ENCODE data around the gene ENGASE. TPM values are rescaled to one million over a fixed set of nuclear protein-coding genes. Genes with fewer than 3 reads are reported as not detected.

The ENGASE gene
- total RNA-seq, 4 donors from 2014 or later, result 57.6 to 336 (median 223) TPM

DNA sequence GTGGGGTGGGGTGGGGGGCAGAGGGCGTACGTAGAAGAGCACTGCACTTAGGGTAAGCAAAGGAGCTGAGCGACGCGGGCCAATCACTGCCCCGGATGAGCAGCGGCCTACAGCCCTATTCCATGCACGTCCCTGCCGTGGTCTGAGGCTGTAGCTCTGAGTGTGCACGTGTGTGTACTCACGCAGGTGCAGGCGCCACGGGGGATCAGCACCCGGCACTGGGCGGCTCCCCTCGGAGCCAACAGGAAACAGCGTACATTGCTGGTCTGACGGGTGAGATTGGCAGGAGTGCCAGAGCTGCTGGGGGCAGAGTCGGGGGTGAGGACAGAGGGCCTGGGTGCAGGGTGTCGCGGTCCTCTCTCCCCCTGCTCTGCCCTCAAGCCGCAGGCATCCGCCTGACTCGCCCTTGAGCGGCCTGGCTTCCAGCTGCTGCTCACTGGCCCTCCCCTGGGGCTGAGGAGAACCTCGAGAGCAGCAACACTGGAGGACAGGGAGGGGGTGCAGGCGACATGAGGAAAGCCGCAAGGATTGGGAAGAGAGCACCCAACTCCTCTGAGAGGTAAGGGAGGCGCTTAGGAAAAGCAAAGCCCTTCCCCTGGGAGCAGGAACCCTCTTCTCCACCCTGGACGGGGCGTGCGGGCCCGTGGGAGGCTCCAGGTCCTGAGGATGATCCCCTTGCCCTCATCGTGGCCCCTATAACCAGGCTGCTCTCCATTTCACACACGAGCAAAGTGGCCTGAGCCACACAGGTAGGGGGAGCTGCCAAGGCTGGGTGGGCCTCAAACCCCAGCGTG is 57.8 kb downstream of the ENGASE start:
- H3K9me3 ChIP-seq, result no peaks in the 10 kb centered on the region
- no peaks in the 10 kb centered on the region for H3K4me1 ChIP-seq
- no peak overlapping the region for H3K27ac ChIP-seq
- TF ChIP-seq, protein P1, sequence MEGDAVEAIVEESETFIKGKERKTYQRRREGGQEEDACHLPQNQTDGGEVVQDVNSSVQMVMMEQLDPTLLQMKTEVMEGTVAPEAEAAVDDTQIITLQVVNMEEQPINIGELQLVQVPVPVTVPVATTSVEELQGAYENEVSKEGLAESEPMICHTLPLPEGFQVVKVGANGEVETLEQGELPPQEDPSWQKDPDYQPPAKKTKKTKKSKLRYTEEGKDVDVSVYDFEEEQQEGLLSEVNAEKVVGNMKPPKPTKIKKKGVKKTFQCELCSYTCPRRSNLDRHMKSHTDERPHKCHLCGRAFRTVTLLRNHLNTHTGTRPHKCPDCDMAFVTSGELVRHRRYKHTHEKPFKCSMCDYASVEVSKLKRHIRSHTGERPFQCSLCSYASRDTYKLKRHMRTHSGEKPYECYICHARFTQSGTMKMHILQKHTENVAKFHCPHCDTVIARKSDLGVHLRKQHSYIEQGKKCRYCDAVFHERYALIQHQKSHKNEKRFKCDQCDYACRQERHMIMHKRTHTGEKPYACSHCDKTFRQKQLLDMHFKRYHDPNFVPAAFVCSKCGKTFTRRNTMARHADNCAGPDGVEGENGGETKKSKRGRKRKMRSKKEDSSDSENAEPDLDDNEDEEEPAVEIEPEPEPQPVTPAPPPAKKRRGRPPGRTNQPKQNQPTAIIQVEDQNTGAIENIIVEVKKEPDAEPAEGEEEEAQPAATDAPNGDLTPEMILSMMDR (IDR thresholded peaks at IDR 0.05), result no peak
- TF ChIP-seq POLR2A (IDR thresholded peaks at IDR 0.05), result no peak
- H3K4me3 ChIP-seq, result no peak overlapping the region
- no peak for DNase-seq
- H3K27me3 ChIP-seq, result no peaks in the 10 kb centered on the region
- H3K36me3 ChIP-seq, result no peaks in the 10 kb centered on the region

DNA sequence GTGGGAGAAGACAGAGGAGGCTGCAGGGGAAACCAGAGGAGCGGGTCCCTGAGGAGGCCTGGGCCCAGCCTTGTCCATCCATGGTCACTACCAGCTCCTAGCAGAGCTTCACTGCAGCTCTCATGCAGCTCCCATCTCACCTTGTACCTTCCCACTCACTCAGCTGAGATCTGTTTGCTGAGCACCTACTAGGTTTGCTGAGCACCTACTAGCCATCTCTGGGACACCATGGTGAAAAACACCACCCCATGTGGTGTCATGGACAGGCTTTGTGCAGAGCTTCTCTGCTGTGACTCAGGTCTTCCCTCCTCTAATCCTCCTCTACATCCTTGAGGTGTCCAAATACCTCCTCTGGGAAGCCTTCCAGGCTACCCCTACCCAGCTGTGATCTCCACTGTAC is 58.6 kb downstream of the ENGASE start:
- TF ChIP-seq, protein P1 (IDR thresholded peaks at IDR 0.05), result no peak
- no peak for TF ChIP-seq POLR2A (IDR thresholded peaks at IDR 0.05)
- DNase-seq, result no peak
- no peaks in the 10 kb centered on the region for H3K36me3 ChIP-seq
- H3K4me1 ChIP-seq, result no peaks in the 10 kb centered on the region
- no peak overlapping the region for H3K4me3 ChIP-seq
- H3K9me3 ChIP-seq, result no peaks in the 10 kb centered on the region
- no peaks in the 10 kb centered on the region for H3K27me3 ChIP-seq
- H3K27ac ChIP-seq, result no peak overlapping the region

DNA sequence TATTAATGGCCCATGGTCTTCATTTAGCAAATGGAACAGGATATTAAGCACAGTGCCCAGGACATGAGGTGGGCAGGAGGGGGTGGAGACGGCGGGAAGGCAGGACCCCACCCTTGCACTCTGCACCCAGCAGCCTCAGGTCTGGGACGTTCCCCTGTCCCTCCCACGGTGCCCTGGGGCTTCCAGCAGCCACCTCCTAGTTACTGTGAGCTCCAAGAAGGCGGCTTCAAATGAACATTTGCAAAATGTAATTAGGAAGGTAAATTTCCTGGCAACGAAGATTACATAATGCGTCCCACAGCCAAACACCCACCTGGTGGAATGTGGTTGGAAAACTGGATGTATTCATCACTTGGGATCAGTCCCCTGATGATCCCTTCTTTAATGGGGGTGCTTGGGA is 59.4 kb downstream of the ENGASE start:
- TF ChIP-seq, protein P1 (IDR thresholded peaks at IDR 0.05), result no peak
- TF ChIP-seq POLR2A (IDR thresholded peaks at IDR 0.05), result no peak
- H3K27me3 ChIP-seq, result no peaks in the 10 kb centered on the region
- H3K36me3 ChIP-seq, result no peaks in the 10 kb centered on the region
- H3K4me1 ChIP-seq, result no peaks in the 10 kb centered on the region
- no peak overlapping the region for H3K27ac ChIP-seq
- no peak overlapping the region for H3K4me3 ChIP-seq
- no peak for DNase-seq
- no peaks in the 10 kb centered on the region for H3K9me3 ChIP-seq

DNA sequence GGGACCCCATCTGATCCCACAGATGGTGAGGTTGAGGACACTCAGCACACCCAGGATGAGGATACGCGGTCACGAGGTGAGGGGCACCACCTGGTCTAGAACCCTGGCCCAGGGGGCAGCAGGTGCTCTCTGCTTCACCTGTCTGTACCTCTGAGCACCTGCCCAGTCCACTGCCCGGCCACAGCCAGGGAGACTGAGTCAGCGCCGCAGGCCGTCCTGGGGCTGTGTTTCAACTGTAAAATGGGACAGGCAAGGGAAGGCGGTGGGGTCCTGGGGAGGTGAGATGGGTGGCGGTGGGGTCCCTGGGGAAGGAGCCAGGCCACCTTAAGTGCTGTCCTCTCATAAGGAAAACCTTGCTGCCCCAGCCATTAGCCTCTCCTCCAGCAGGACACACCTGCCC is 60.4 kb downstream of the ENGASE start:
- Histone ChIP-seq H3K36me3 (no peaks in the 10 kb centered on the region), H3K27ac (no peak overlapping the region), H3K27me3 (no peaks in the 10 kb centered on the region), H3K4me1 (no peaks in the 10 kb centered on the region), H3K9me3 (no peaks in the 10 kb centered on the region), H3K4me3 (no peak overlapping the region)
- no peak for DNase-seq
- no peak for TF ChIP-seq POLR2A (IDR thresholded peaks at IDR 0.05)

DNA sequence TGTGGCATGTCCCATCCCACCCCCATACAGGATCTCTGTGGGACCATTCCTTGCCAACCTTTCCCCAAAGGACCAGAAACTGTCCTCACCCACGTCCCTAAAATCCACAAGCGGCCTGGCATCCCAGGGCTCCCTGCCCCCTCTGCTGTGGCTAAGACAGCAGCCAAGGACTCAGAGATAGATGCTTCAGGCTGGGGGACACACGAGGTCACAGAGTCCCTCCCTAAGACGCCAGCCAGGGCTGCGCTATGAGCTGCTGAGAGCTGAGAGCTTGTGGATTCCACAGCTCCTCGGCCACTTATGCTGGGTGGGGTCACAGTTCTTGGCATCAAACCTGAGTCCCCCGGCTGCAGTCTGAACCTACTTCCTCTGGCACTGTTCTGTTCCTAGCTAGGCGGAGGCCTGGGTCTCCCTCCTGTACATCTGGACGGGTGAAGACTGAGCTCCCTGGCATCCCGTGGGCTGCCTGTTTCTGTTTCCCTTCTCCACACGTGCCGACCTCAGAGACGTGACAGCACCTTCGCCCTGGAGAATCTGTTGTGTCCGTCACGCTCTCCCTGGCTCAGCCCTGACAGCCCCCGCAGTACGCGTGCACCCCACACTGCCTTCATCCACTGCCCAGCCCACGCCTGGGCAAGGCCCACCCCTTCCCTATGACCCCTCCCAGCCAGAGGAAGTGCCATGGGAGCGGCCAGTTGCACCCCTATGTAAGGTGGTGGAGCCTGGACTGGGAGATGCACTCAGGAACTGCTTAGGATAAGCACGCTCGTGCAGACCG is 61.2 kb downstream of the ENGASE start:
- no peaks in the 10 kb centered on the region for H3K4me1 ChIP-seq
- H3K36me3 ChIP-seq, result no peaks in the 10 kb centered on the region
- no peaks in the 10 kb centered on the region for H3K27me3 ChIP-seq
- no peaks in the 10 kb centered on the region for H3K9me3 ChIP-seq
- no peak for DNase-seq
- TF ChIP-seq, protein P1 (IDR thresholded peaks at IDR 0.05), result no peak
- no peak for TF ChIP-seq POLR2A (IDR thresholded peaks at IDR 0.05)
- no peak overlapping the region for H3K27ac ChIP-seq
- H3K4me3 ChIP-seq, result no peak overlapping the region

Other genes with a start within 250 kb of the ENGASE start
- 100 to 1,000 TPM in 1 of 4 donors, 10 to 100 TPM in 3; 20.7 to 130 (median 59.9) TPM for gene USP36, start 234.0 kb upstream of the ENGASE start, total RNA-seq
- gene CEP295NL, start 171.6 kb upstream of the ENGASE start, total RNA-seq, result 10 to 100 TPM in 2 of 4 donors, 1 to 10 TPM in 2; 1.1 to 45.4 (median 9.1) TPM
- 10 to 100 TPM; 27.2 to 73.2 (median 45.0) TPM for gene TIMP2, start 149.4 kb upstream of the ENGASE start, total RNA-seq
- gene LGALS3BP, start 94.9 kb upstream of the ENGASE start, total RNA-seq, result 1,000 to 10,000 TPM in 3 of 4 donors, 100 to 1,000 TPM in 1; 202 to 2,181 (median 1,427) TPM
- gene CANT1, start 65.1 kb upstream of the ENGASE start, total RNA-seq, result 100 to 1,000 TPM in 1 of 4 donors, 10 to 100 TPM in 3; 56.9 to 125 (median 80.0) TPM
- 10 to 100 TPM in 3 of 4 donors, 1 to 10 TPM in 1; 6.3 to 20.6 (median 14.3) TPM for gene C1QTNF1, start 50.7 kb upstream of the ENGASE start, total RNA-seq

Data from Peyer's patch (tissue), 4 donors.